HCT116 (cell line): ENCODE measurements around the gene MEP1A. TPM values are rescaled to one million over a fixed set of nuclear protein-coding genes. Genes with fewer than 3 reads are reported as not detected.

Experiments
- ATAC-seq: fragments of 200-7000 bp; cut with Tn5 transposase; 2 replicates; pipeline ENCODE4 v1.9.1; 2020; ENCODE audit warnings: mild to moderate bottlenecking, moderate library complexity
- BruUV-seq: library from RNA; stranded (reverse); fragments of 400-500 nt; replicated peaks from 2 replicates; lab custom pipeline; 2021; lab: Mats Ljungman, UMichigan
- CTCF ChIA-PET: fragments of 300-600 bp; sonication (Branson Sonifier 250); formaldehyde crosslinking; loops from one replicate; lab custom pipeline; 2021; ENCODE audit warnings: antibody characterized with exemption; lab: Charles Lee
- POLR2A ChIA-PET: fragments of 300-600, 350-600 bp; sonication (Branson Sonifier 250); formaldehyde crosslinking; loops from one replicate; lab custom pipeline; 2021; ENCODE audit warnings: antibody characterized with exemption; lab: Charles Lee
- RAD21 ChIA-PET, 2 experiments: fragments of 300-600 bp; sonication (Branson Sonifier 250); formaldehyde crosslinking; loops; one replicate each; lab custom pipeline; 2023; ENCODE audit warnings: low total read pairs in 2 of 2; ENCODE audit not compliant: uncharacterized antibody in 2 of 2, unreplicated experiment in 2 of 2, low non-redundant PET in 1 of 2; lab: Charles Lee
- DNase-seq: peaks from one replicate; pipeline ENCODE4 v3.0.0-alpha.2; 2010; ENCODE audit warnings: low read depth, low spot score
- H2AFZ ChIP-seq: fragments of 200-600 bp; shearing (Covaris generic), sonication (generic); 2 replicates; pipeline ENCODE4 v1.6.1; 2017; ENCODE audit warnings: low read depth, mixed run types, mixed read lengths, antibody characterized with exemption, low read length; ENCODE audit not compliant: poor library complexity, severe bottlenecking
- H3K27ac ChIP-seq: 2 replicates; pipeline ENCODE4 v1.5.1; 2012; ENCODE audit warnings: low read depth, low read length
- H3K27me3 ChIP-seq: fragments of 200-600 bp; sonication (generic); 2 replicates; pipeline ENCODE4 v1.6.1; 2016; ENCODE audit warnings: mixed run types, low read length, mixed read lengths; ENCODE audit not compliant: insufficient read depth
- H3K36me3 ChIP-seq, 2 experiments: fragments of 200-500 bp in 1 of 2; fragments of 200-600 bp in 1 of 2; sonication (Bioruptor generic) in 1 of 2; sonication (generic) in 1 of 2; 2 replicates each; pipeline versions ENCODE4 v1.5.1 to v1.6.1; 2014 to 2016; ENCODE audit warnings: low read length in 2 of 2, inconsistent platforms in 1 of 2, mixed read lengths in 1 of 2, mixed run types in 1 of 2; ENCODE audit not compliant: insufficient read depth in 2 of 2, control insufficient read depth in 1 of 2
- H3K4me1 ChIP-seq, 2 experiments: fragments of 200-600 bp in 1 of 2; sonication (generic) in 1 of 2; 2 replicates each; pipeline versions ENCODE4 v1.5.1 to v1.6.1; 2012 to 2017; ENCODE audit warnings: low read length in 2 of 2, inconsistent platforms in 1 of 2, mild to moderate bottlenecking in 1 of 2, mixed read lengths in 1 of 2, mixed run types in 1 of 2, moderate library complexity in 1 of 2; ENCODE audit not compliant: insufficient read depth in 2 of 2, control insufficient read depth in 1 of 2
- H3K4me2 ChIP-seq: fragments of 200-600 bp; sonication (generic); 2 replicates; pipeline ENCODE4 v1.6.1; 2017; ENCODE audit warnings: mixed run types, low read length, mixed read lengths
- H3K4me3 ChIP-seq, 2 experiments: fragments of 200-600 bp in 1 of 2; sonication (generic) in 1 of 2; replicated peaks in 1 of 2; 2 replicates each; pipeline ENCODE4 v1.5.1; 2011 to 2016; ENCODE audit warnings: low read length in 2 of 2, control low read depth in 1 of 2, low read depth in 1 of 2, mild to moderate bottlenecking in 1 of 2, mixed read lengths in 1 of 2, mixed run types in 1 of 2
- H3K79me2 ChIP-seq: fragments of 200-600 bp; sonication (generic); 2 replicates; pipeline ENCODE4 v1.6.1; 2017; ENCODE audit warnings: mild to moderate bottlenecking, mixed run types, low read length, moderate library complexity, mixed read lengths; ENCODE audit not compliant: insufficient read depth
- H3K9ac ChIP-seq: fragments of 200-600 bp; sonication (generic); 2 replicates; pipeline ENCODE4 v1.6.1; 2016; ENCODE audit warnings: low read length, mixed read lengths
- H3K9me2 ChIP-seq: fragments of 200-600 bp; sonication (generic), shearing (Covaris generic); 2 replicates; pipeline ENCODE4 v1.6.1; 2017; ENCODE audit warnings: mixed run types, mild to moderate bottlenecking, moderate library complexity; ENCODE audit not compliant: insufficient read depth
- H3K9me3 ChIP-seq, 2 experiments: fragments of 200-500 bp in 1 of 2; fragments of 200-600 bp in 1 of 2; sonication (Bioruptor generic) in 1 of 2; sonication (generic) in 1 of 2; 2 replicates each; pipeline ENCODE4 v1.6.1; 2014 to 2017; ENCODE audit warnings: low read length in 2 of 2, mixed read lengths in 2 of 2, inconsistent platforms in 1 of 2, low read depth in 1 of 2, mild to moderate bottlenecking in 1 of 2, mixed run types in 1 of 2, moderate library complexity in 1 of 2; ENCODE audit not compliant: control insufficient read depth in 1 of 2, insufficient read depth in 1 of 2
- H4K20me1 ChIP-seq: fragments of 200-600 bp; sonication (generic), shearing (Covaris generic); 2 replicates; pipeline ENCODE4 v1.6.1; 2017; ENCODE audit warnings: mixed run types, mild to moderate bottlenecking, moderate library complexity; ENCODE audit not compliant: insufficient read depth
- ATF3 ChIP-seq: IDR thresholded peaks from 2 replicates; pipeline ENCODE4 v1.6.1; 2012
- CBX3 ChIP-seq: IDR thresholded peaks from 2 replicates; pipeline ENCODE4 v1.6.1; 2012; ENCODE audit warnings: low read depth
- CTCF ChIP-seq, 3 experiments: fragments of 200-600 bp in 1 of 3; sonication (generic) in 1 of 3; IDR thresholded peaks in 2 of 3; conservative IDR thresholded peaks in 1 of 3; 2 replicates each; pipeline ENCODE4 v1.5.1; 2012 to 2017; ENCODE audit warnings: low read depth in 2 of 3, low read length in 2 of 3, antibody characterized with exemption in 1 of 3, borderline replicate concordance in 1 of 3, control low read depth in 1 of 3, mild to moderate bottlenecking in 1 of 3, mixed read lengths in 1 of 3, mixed run types in 1 of 3, moderate library complexity in 1 of 3; ENCODE audit not compliant: insufficient read depth in 1 of 3
- EGR1 ChIP-seq: IDR thresholded peaks from 2 replicates; pipeline ENCODE4 v1.6.1; 2012; ENCODE audit warnings: low read depth
- ELF1 ChIP-seq: IDR thresholded peaks from 2 replicates; pipeline ENCODE4 v1.6.1; 2012; ENCODE audit warnings: low read depth, borderline replicate concordance
- EZH2 ChIP-seq: fragments of 200-600 bp; sonication (generic); IDR thresholded peaks from 2 replicates; pipeline ENCODE4 v1.6.1; 2017; ENCODE audit warnings: antibody characterized with exemption, mixed run types
- JUND ChIP-seq: IDR thresholded peaks from 2 replicates; pipeline ENCODE4 v1.6.1; 2012
- MAX ChIP-seq: IDR thresholded peaks from 2 replicates; pipeline ENCODE4 v1.6.1; 2012
- POLR2A ChIP-seq: IDR thresholded peaks from 2 replicates; pipeline ENCODE4 v1.7.0; 2011; ENCODE audit warnings: borderline replicate concordance; ENCODE audit not compliant: insufficient read depth, insufficient read length; ENCODE audit errors: extremely low read depth
- SIN3A ChIP-seq: IDR thresholded peaks from 2 replicates; pipeline ENCODE4 v1.6.1; 2012; ENCODE audit warnings: low read depth
- SP1 ChIP-seq: IDR thresholded peaks from 2 replicates; pipeline ENCODE4 v1.6.1; 2012; ENCODE audit warnings: low read depth
- SRF ChIP-seq: IDR thresholded peaks from 2 replicates; pipeline ENCODE4 v1.6.1; 2012; ENCODE audit warnings: low read depth
- ZFX ChIP-seq: fragments of 450-650 bp; IDR thresholded peaks from 2 replicates; pipeline ENCODE4 v1.6.1; 2017
- intact Hi-C: fragments of 100-400 bp; cut with micrococcal nuclease; formaldehyde crosslinking; loops from 2 replicates; pipeline ENCODE4 v1.10.0; 2022
- total RNA-seq: library from RNA; stranded (reverse); gene quantifications from one replicate; pipeline ENCODE4 v1.2.1, GENCODE V29; 2021; ENCODE audit not compliant: unreplicated experiment

Gene MEP1A
- total RNA-seq, 1 experiment from 2014 or later: not detected

- BruUV-seq: no TSS peak
- no peak overlapping the region for H3K4me2 ChIP-seq
- no peak overlapping the region for H3K9ac ChIP-seq
- H3K9me2 ChIP-seq: no peaks in the 10 kb centered on the region
- no peaks in the 10 kb centered on the region for H3K4me1 ChIP-seq
- no peaks in the 10 kb centered on the region for H3K27me3 ChIP-seq
- DNase-seq (no peak), ATAC-seq (no peak)
- POLR2A ChIA-PET: no interaction called here
- H2AFZ ChIP-seq: no peak overlapping the region
- no peaks in the 10 kb centered on the region for H3K9me3 ChIP-seq
- CTCF ChIA-PET: no interaction called here
- H3K4me3 ChIP-seq: no peak overlapping the region
- H3K36me3 ChIP-seq: no peaks in the 10 kb centered on the region
- H3K79me2 ChIP-seq: no peaks in the 10 kb centered on the region
- H3K27ac ChIP-seq: no peak overlapping the region
- no peaks in the 10 kb centered on the region for H4K20me1 ChIP-seq
- TF ChIP-seq EGR1 (no peak), ELF1 (no peak), POLR2A (no peak), SIN3A (no peak), JUND (no peak), ATF3 (no peak), MAX (no peak), ZFX (no peak), EZH2 (no peak), SP1 (no peak)
- intact Hi-C loops: no loop called here
- RAD21 ChIA-PET: no interaction called here
Measured at GRCh38 chr6:46772762-46773161, 20.4 kb upstream of the MEP1A start.

- TF ChIP-seq CTCF (IDR thresholded peaks at IDR 0.05 in 2 of 3, conservative IDR thresholded peaks at IDR 0.05 in 1 of 3; ENCODE audit: borderline replicate concordance in 1 of 3, insufficient read depth in 1 of 3, low read depth in 2 of 3, low read length in 2 of 3) (no peak), ATF3 (no peak), MAX (no peak), CBX3 (no peak), POLR2A (no peak), EZH2 (no peak), SRF (no peak), JUND (no peak)
- Histone ChIP-seq H3K9ac (no peak overlapping the region), H3K9me2 (no peaks in the 10 kb centered on the region), H3K9me3 (no peaks in the 10 kb centered on the region), H3K36me3 (no peaks in the 10 kb centered on the region), H3K4me1 (no peaks in the 10 kb centered on the region), H3K79me2 (no peaks in the 10 kb centered on the region), H3K27me3 (no peaks in the 10 kb centered on the region), H3K4me3 (no peak overlapping the region), H3K4me2 (no peak overlapping the region), H3K27ac (no peak overlapping the region), H2AFZ (no peak overlapping the region), H4K20me1 (no peaks in the 10 kb centered on the region)
- RAD21 ChIA-PET: no interaction called here
- no TSS peak for BruUV-seq
- no peak for DNase-seq
- ATAC-seq: no peak
- POLR2A ChIA-PET: no interaction called here
- intact Hi-C loops: no loop called here
- CTCF ChIA-PET: no interaction called here
Measured at GRCh38 chr6:46773201-46773855, 19.9 kb upstream of the MEP1A start.
